ENCODE results near the gene PLEKHH2.

DNA sequence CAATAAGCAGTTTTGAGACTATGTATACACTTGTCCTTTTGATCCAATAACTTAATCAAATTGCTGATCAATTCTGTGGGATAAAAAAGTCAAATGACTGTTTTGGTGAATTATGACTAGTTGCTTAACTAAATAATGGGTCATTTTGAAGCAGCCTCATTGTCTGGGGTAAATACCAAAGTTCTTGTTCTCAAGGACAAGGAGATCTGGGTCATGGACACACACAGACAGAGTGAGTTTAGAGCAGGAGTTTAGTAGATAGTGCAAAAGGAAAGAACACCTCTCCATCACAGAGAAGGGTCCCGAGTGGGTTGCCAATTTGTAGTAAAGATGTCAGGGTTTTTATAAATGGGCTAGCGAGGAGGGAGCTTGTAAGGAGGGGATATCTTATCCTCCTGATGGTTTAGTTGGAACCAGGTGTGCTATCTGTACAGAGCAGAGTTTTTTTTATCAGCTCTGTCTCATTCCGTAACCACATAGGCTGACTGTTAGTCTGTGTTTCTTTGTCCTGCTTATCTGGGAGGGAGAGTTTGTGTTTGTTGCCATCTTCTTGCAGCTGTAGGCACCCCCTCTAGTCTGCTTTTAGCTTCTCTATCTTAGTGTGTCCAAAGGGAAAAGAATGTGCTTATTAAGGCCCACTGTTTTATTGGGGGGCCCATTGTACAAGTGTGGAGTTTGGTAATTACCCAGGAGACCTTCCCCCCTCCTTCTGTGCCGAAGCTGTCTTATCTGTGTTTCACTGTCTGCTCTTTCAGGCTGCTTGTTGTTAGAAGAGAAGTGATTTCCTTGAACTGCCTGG is 87.9 kb downstream of the PLEKHH2 start:
- TF ChIP-seq, protein P1, sequence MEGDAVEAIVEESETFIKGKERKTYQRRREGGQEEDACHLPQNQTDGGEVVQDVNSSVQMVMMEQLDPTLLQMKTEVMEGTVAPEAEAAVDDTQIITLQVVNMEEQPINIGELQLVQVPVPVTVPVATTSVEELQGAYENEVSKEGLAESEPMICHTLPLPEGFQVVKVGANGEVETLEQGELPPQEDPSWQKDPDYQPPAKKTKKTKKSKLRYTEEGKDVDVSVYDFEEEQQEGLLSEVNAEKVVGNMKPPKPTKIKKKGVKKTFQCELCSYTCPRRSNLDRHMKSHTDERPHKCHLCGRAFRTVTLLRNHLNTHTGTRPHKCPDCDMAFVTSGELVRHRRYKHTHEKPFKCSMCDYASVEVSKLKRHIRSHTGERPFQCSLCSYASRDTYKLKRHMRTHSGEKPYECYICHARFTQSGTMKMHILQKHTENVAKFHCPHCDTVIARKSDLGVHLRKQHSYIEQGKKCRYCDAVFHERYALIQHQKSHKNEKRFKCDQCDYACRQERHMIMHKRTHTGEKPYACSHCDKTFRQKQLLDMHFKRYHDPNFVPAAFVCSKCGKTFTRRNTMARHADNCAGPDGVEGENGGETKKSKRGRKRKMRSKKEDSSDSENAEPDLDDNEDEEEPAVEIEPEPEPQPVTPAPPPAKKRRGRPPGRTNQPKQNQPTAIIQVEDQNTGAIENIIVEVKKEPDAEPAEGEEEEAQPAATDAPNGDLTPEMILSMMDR (IDR thresholded peaks at IDR 0.05; ENCODE audit: poor library complexity): no peak
- TF ChIP-seq EZH2 (IDR thresholded peaks at IDR 0.05; ENCODE audit: borderline replicate concordance) (no peak), EZH2phosphoT487 (IDR thresholded peaks at IDR 0.05; ENCODE audit: low read depth, severe bottlenecking, unreplicated experiment) (no peak)

Data from hepatocyte (in vitro differentiated cells).